Measurements from ENCODE around the gene KCNQ1OT1.

KCNQ1OT1 gene

GRCh38 chr11:2699531-2700414, at the start of gene KCNQ1OT1:
Gene KCNQ1OT1, minus strand, starts transcription at chr11:2699994.
- peak; percentile 99 for DNase-seq (ENCODE audit: low spot score)

DNA sequence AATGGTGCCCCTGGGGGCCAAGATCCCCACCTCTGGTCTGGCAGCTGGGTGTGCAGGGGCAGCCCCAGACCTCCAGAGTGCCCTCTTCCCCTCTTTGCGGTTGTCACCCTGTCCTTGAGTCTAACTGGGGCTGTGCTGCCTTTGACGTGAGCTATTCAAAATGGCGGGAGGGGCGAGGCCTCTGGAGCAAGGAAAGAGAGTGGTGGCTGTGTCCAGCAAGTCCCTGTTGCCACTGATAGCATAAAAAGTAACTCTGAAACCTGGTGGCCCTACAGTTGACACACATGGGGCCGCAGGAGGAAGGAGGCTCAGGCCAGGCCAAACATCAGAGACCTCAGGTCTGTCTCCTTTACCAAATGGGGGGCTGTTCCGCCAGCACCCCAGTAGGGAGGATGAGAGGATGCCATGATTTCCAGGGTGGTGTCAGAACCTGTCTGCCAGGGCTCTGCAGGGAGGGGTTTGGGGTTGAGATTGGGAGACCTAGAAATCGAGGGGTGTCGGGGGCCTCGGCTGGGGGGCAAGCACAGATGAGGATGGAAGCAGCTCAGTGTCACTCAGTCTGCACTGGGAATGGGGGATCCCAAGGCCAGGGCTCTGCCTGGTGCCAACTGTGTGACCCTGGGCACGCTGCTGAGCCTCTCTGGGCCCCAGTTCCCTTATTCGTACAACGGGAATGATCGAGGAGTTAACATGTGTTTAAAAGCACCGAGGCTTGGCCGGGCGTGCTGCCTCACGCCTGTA, 49.2 kb upstream of the KCNQ1OT1 start:
- no peak for DNase-seq (ENCODE audit: low spot score)

DNA sequence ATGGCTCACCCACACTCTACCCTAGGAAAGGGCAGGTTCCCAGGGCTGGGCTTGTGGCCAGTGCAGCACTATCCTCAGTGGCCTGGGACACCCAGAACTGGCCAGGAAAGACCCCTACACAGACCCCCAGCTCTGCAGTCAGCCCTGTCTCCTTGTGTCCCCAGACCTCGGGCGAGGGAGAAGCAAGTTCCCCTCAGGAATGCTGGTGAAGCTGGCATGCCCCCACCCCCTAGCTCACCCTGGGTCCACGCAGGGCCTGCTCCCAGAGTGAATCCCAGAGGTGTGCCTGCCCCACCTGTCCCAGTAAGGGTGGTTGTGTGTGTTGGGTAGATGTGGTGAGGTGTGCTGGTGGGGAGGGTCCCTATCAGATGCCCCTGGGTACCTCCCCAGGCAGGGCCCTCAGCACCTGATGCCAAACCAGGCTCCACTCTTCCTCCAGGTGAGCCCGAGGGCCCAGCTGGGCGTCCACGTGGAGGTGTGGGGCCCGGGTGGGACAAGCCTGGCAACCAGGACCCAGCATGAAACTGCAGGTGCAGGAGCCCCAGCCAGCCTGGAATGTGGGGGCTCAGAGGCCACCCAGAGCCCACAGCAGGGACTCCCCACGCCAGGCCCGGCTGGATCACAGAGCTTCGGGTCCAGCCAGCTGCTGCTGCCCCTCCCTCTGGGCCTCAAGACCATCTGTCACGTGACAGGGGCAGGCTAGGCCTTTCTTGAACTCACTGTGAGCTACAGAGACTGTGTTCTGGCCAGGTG, 48.4 kb upstream of the KCNQ1OT1 start:
- no peak for DNase-seq (ENCODE audit: low spot score)

GRCh38 chr11:2747248-2748027, 47.6 kb upstream of the KCNQ1OT1 start:
- no peak for DNase-seq (ENCODE audit: low spot score)

GRCh38 chr11:2746401-2747247, 46.8 kb upstream of the KCNQ1OT1 start:
- DNase-seq (ENCODE audit: low spot score), result no peak

- DNase-seq (ENCODE audit: low spot score), result no peak
Observed at GRCh38 chr11:2745511-2745910, 45.7 kb upstream of the KCNQ1OT1 start.

DNA sequence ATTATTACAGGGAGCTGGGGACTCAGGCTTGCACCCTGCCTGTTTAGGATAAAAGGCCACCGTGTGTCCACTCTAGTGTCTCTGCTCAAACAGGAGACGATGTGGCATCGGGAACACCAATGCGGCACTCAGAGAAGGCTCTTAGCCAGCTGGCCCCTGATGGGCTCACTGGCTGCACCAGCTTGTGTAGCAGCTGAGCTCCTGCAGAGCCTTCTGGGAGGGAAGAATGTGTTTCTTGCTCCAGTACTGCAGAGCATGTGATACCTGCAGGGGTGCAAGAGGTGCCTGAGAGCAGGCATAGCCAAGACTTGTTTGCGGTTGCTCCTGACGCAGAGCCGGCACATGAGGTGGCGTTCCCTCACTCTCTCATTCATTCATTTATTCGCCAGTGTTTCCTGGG, 44.4 kb upstream of the KCNQ1OT1 start:
- no peak for DNase-seq (ENCODE audit: low spot score)

- no peak for DNase-seq (ENCODE audit: low spot score)
Observed at GRCh38 chr11:2743427-2744110, 43.8 kb upstream of the KCNQ1OT1 start.

DNA sequence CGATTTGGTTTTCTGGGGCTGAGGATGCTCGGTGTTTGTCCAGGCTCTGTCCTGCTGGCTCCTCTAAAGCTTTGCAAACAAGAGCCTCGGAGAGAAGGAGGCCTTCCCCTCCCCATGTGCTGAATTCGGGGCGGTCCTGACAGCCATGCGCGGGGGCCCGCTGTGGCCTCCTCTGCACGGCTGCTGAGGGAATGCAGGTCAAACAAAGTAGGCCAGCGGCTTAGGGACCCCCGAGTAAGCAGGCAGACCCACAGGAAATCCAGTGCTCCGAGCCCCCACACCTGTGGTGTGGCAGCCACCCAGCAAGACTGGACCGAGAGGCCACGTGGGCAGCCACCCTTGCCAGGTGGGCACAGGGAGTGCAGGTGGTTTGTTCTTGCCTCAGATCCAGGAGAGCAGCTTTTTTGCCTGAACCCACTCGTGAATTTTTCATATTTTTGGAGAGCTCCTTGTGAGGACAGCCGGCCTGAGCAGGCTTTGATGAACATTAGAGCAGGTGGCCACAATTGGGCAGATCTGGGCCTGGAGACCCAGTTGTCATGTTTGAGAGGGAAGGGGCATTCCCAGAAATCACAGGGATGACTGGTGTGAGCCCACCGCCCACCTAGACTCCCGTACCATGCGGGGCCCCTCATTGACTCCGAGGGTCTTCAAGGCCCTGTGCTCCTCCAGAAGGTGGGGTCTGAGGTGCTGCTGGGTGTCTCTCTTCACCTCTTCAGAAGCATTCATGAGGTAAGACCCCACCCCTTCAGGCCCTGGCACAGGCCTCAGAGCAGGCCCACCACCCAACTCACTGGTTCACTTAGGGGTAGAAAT, 43.0 kb upstream of the KCNQ1OT1 start:
- no peak for DNase-seq (ENCODE audit: low spot score)

DNA sequence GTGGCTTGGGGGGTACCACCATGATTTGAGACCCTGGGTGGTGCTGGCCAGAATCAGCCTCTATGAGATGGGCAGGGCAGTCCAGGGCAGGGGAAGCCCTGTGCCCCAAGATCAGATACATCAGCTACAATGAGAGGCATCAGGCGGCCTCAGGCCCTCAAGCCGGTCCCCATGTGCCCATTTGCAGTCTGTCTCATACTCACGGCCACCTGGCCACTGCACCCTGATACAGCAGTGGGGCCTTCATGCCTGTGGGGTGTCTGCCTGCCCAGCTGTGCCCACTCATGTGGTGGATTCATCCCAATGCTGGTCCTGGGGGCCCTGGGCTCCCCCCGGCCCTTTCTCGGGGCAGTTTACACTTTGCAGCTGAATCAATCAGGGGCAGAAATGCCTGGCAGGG, 42.4 kb upstream of the KCNQ1OT1 start:
- DNase-seq (ENCODE audit: low spot score), result no peak

DNA sequence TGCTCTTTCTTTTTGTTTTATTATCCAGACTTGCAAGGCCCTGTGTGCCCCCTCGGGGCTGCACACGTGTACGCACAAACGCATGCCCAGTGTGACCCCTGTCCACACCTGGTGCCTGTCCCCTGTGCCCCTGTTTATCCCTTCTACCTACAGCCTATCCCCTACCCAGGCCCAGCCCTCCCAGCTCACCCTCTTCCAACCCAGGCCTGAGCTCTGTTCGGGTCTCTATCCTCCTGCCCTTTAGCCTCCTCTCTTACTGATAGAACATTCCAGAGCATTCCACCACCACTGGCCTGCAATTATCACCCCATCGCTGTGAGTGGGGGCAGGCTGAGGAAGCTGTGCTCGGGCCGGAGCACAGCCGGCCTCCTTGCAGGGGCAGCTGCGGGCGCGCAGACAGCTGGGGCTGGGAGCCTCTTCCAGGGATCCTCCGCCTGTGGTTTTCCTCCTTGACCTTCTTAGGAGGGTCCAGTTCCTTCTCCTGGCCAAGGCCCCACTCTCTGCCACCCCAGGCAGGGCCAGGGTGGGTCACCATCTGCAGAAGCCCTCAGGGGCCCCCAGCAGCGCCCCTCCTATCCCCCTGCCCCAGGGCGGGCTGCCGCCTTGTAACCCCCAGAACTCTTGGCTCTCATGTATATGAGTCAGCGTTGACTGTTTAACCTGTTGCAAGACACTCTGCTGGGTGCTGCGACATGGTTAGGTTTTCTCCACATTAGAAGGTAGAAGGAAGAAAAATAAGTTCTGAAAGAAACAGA, 41.8 kb upstream of the KCNQ1OT1 start:
- no peak for DNase-seq (ENCODE audit: low spot score)

- no peak for DNase-seq (ENCODE audit: low spot score)
Observed at GRCh38 chr11:2741006-2741376, 41.2 kb upstream of the KCNQ1OT1 start.

DNA sequence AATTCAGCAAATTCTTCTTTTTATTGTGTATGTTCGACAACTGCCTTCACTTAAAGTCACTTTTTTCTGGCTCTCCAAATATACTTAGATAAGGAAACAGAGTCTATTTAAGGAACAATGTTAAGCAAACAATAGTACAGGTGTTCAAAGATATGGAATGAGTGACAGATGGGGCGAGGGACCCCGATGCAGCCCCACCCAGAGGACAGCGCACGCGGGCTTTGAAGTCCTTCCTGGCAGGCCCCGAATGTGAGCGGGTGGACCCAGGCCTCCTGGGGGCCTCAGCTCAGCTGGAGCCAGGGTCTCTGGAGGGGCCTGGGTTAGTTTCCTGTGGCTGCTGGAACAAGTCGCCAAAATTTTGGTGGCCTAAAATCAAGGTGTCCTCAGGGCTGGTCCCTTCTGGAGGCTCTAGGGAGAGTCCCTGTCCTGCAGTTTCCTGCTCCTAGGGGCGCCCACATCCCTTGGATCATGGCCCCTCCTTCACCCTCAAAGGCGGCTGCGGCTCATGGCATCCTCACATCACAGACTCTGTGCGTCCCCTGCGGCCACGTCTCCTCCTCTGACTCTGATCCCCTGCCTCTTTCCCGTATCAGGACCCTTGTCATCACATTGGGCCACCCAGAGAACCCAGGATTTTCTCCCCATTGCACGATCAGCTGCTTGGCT, 40.6 kb upstream of the KCNQ1OT1 start:
- no peak for DNase-seq (ENCODE audit: low spot score)

DNA sequence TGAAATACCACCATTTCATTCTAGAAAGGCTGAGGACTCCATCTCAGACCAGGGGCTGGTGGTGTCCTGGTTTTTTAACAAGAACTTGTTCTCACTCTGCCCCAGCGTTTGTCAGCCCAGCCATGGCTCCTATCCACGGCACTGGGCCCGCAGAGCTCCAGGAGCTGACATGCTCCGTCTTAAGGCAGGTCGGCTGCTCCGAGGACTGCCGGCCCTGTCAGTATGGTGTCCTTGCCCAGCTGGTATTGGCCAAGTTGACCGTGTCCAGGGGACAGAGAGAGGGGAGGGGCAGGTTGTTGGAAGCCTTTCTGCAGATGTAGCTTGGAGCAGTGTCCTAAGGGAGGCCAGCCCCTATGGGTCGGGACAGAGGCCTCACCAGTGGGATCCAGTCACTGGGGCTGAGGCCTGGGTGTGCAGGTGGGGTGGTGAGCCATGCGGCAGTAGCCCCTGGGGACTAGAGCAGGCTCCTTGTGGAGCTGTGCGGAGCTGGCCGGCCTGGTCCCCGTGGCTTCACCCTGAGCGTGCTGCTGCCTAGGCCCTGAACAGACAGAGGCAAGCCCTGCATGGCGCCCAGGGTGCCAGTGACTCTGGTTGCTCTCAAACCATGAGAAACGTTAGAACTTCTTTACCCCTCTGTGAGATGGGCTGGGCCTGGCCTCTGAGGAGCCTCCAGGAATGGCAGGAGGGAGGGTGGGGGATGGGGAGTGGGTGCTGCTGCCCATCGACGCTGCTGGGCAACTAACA, 39.9 kb upstream of the KCNQ1OT1 start:
- no peak for DNase-seq (ENCODE audit: low spot score)

GRCh38 chr11:2738551-2739431, 39.0 kb upstream of the KCNQ1OT1 start:
- no peak for DNase-seq (ENCODE audit: low spot score)

DNA sequence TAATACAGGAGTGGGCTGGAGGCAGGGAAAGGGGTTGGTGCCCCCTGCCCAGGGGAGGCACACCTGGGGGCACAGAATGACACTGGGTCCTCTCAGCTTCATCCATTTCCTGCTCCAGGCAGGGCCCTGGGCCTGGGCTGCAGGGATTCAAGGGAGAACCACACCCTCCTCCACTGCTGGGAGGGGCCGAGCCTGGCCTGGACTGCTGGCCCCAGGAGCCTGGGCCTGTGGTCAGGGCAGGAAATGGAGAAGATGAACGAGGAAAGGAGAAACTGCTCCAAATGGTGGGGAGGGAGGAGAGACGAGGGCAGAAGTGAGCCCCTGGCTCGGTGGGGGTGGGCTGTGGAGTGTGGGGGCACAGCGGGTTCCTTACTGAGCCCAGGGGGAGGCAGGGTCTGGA, 38.1 kb upstream of the KCNQ1OT1 start:
- DNase-seq (ENCODE audit: low spot score), result peak; percentile 37

Measured in GM03348 (cell line).